Stimulated activated CD4-positive, alpha-beta T cell treated with anti-CD3 and anti-CD28 coated beads, TNF-alpha, amount 100 ng/mL, for 4 hours (primary cell): ENCODE data around the gene MOV10L1.
"Not testable (repeated sequence)": the region's sequence is repeated elsewhere in the genome, so short reads cannot be mapped to it uniquely, and the experiment has no call there.

Source experiments
- DNase-seq, 3 experiments: peaks; one replicate each; pipeline ENCODE4 v3.0.0-alpha.2; 2020; ENCODE audit warnings: low read depth in 3 of 3

Gene MOV10L1

GRCh38 chr22:50157709-50158375 is 68.0 kb downstream of the MOV10L1 start:
- no peak for DNase-seq

- no peak for DNase-seq
Measured at GRCh38 chr22:50160947-50161346, 71.1 kb downstream of the MOV10L1 start.

GRCh38 chr22:50161508-50162390 is 71.9 kb downstream of the MOV10L1 start:
- no peak for DNase-seq

- DNase-seq: no peak
Measured at GRCh38 chr22:50162391-50162956, 72.7 kb downstream of the MOV10L1 start.

GRCh38 chr22:50165436-50166123 is 75.8 kb downstream of the MOV10L1 start:
- no peak for DNase-seq

GRCh38 chr22:50167689-50168489 is 78.1 kb downstream of the MOV10L1 start:
- DNase-seq: no peak

- DNase-seq: not testable (repeated sequence)
Measured at GRCh38 chr22:50168490-50169180, 78.8 kb downstream of the MOV10L1 start.

- DNase-seq: no peak
Measured at GRCh38 chr22:50169181-50169759, 79.5 kb downstream of the MOV10L1 start.

- DNase-seq: peak in 2 of 3 experiments; percentile 48 to 49
Measured at GRCh38 chr22:50169774-50170341, 80.1 kb downstream of the MOV10L1 start.

- no peak for DNase-seq
Measured at GRCh38 chr22:50170453-50171318, 80.9 kb downstream of the MOV10L1 start, which contains the start of gene PANX2. TSS of gene PANX2 (plus strand) at chr22:50170731. CDS start at chr22:50170731, 0 bp downstream.

GRCh38 chr22:50171319-50171964 is 81.6 kb downstream of the MOV10L1 start:
- DNase-seq: no peak

- no peak for DNase-seq
Measured at GRCh38 chr22:50171965-50172421, 82.2 kb downstream of the MOV10L1 start.

- no peak for DNase-seq
Measured at GRCh38 chr22:50173311-50173982, 83.6 kb downstream of the MOV10L1 start.

- DNase-seq: no peak
Measured at GRCh38 chr22:50173983-50174355, 84.2 kb downstream of the MOV10L1 start.

GRCh38 chr22:50174382-50175190 is 84.8 kb downstream of the MOV10L1 start:
- no peak for DNase-seq

- no peak for DNase-seq
Measured at GRCh38 chr22:50175191-50175461, 85.3 kb downstream of the MOV10L1 start.
